GM23338 (cell line): ENCODE results near the gene CAPN14. TPM values are rescaled to one million over a fixed set of nuclear protein-coding genes. Genes with fewer than 3 reads are reported as not detected.

ENCODE experiments used
- ATAC-seq: fragments of 200-7000 bp; cut with Tn5 transposase; 3 replicates; pipeline ENCODE4 v1.9.1; 2020
- DNase-seq: peaks from one replicate; pipeline ENCODE4 v3.0.0-alpha.2; 2015; ENCODE audit warnings: low spot score
- H2AFZ ChIP-seq: fragments of 200-600 bp; sonication (generic); 2 replicates; pipeline ENCODE4 v1.8.0; 2016; ENCODE audit warnings: antibody characterized with exemption, mild to moderate bottlenecking, moderate library complexity
- H3F3A ChIP-seq: fragments of 200-600 bp; sonication (generic); replicated peaks from 2 replicates; pipeline ENCODE4 v1.8.0; 2017; ENCODE audit warnings: antibody characterized with exemption, mixed run types, low read depth
- H3K27ac ChIP-seq: fragments of 200-600 bp; sonication (generic); 2 replicates; pipeline ENCODE4 v1.6.1; 2016; ENCODE audit warnings: low read depth
- H3K27me3 ChIP-seq: fragments of 200-600 bp; sonication (generic); 2 replicates; pipeline ENCODE4 v1.8.0; 2016; ENCODE audit warnings: mild to moderate bottlenecking, mixed run types, moderate library complexity; ENCODE audit not compliant: insufficient read depth
- H3K36me3 ChIP-seq: fragments of 200-600 bp; sonication (generic); 2 replicates; pipeline ENCODE4 v1.8.0; 2016; ENCODE audit warnings: mild to moderate bottlenecking; ENCODE audit not compliant: insufficient read depth
- H3K4me1 ChIP-seq: fragments of 200-600 bp; sonication (generic); 2 replicates; pipeline ENCODE4 v1.8.0; 2016; ENCODE audit warnings: mild to moderate bottlenecking, moderate library complexity; ENCODE audit not compliant: insufficient read depth
- H3K4me2 ChIP-seq: fragments of 200-600 bp; sonication (generic); 2 replicates; pipeline ENCODE4 v1.7.1; 2017; ENCODE audit warnings: mixed run types
- H3K4me3 ChIP-seq: fragments of 200-600 bp; sonication (generic); 2 replicates; pipeline ENCODE4 v1.6.1; 2016; ENCODE audit warnings: mixed run types
- H3K79me2 ChIP-seq: fragments of 200-600 bp; sonication (generic); replicated peaks from 2 replicates; pipeline ENCODE4 v1.8.0; 2017; ENCODE audit warnings: mild to moderate bottlenecking; ENCODE audit not compliant: insufficient read depth
- H3K9me2 ChIP-seq: fragments of 200-600 bp; sonication (generic); 2 replicates; pipeline ENCODE4 v1.8.0; 2017; ENCODE audit not compliant: insufficient read depth
- H4K20me1 ChIP-seq: fragments of 200-600 bp; sonication (generic); replicated peaks from 2 replicates; pipeline ENCODE4 v1.8.0; 2017; ENCODE audit warnings: mild to moderate bottlenecking; ENCODE audit not compliant: insufficient read depth
- H3K27ac Mint-ChIP-seq: 2 replicates; pipeline ENCODE4 v1.8.0; 2020; ENCODE audit warnings: inconsistent platforms, mild to moderate bottlenecking, moderate library complexity, mixed read lengths
- H3K27me3 Mint-ChIP-seq: 3 replicates; pipeline ENCODE4 v1.8.0; 2022; ENCODE audit warnings: low read depth, mild to moderate bottlenecking, moderate library complexity, mixed read lengths, inconsistent platforms; ENCODE audit not compliant: insufficient read depth, poor library complexity
- H3K36me3 Mint-ChIP-seq: 3 replicates; pipeline ENCODE4 v1.8.0; 2021; ENCODE audit warnings: low read depth, mild to moderate bottlenecking, inconsistent platforms, moderate library complexity, mixed read lengths
- H3K4me1 Mint-ChIP-seq: 3 replicates; pipeline ENCODE4 v1.8.0; 2020; ENCODE audit warnings: mild to moderate bottlenecking, inconsistent platforms, mixed read lengths
- H3K4me3 Mint-ChIP-seq: 3 replicates; pipeline ENCODE4 v1.8.0; 2021; ENCODE audit warnings: moderate library complexity, mild to moderate bottlenecking, inconsistent platforms, mixed read lengths
- H3K9me3 Mint-ChIP-seq: 3 replicates; pipeline ENCODE4 v1.8.0; 2020; ENCODE audit warnings: moderate library complexity, mild to moderate bottlenecking, inconsistent platforms, mixed read lengths
- CREB1 ChIP-seq: fragments of 250-450 bp; sonication (Bioruptor Pico); IDR thresholded peaks from 2 replicates; pipeline ENCODE4 v1.5.0; 2020; ENCODE audit warnings: low read depth, mild to moderate bottlenecking, moderate library complexity
- CTCF ChIP-seq, 2 experiments: fragments of 200-600 bp in 1 of 2; sonication (generic) in 1 of 2; conservative IDR thresholded peaks; 2 replicates each; pipeline versions ENCODE4 v1.5.1 to v1.6.1; 2016 to 2017; ENCODE audit warnings: antibody characterized with exemption in 2 of 2, low read depth in 2 of 2, mild to moderate bottlenecking in 2 of 2, moderate library complexity in 1 of 2
- ETS1 ChIP-seq: IDR thresholded peaks from 2 replicates; pipeline ENCODE4 v1.6.1; 2016; ENCODE audit warnings: antibody characterized with exemption
- EZH2 ChIP-seq: fragments of 200-600 bp; sonication (generic); IDR thresholded peaks from one replicate; pipeline ENCODE4 v1.8.0; 2017; ENCODE audit warnings: antibody characterized with exemption, mild to moderate bottlenecking, low read depth; ENCODE audit not compliant: unreplicated experiment
- EZH2phosphoT487 ChIP-seq: fragments of 200-600 bp; sonication (generic); IDR thresholded peaks from one replicate; pipeline ENCODE4 v1.8.1; 2018; ENCODE audit warnings: antibody characterized with exemption; ENCODE audit not compliant: unreplicated experiment
- JUNB ChIP-seq: IDR thresholded peaks from one replicate; pipeline ENCODE4 v1.6.1; 2016; ENCODE audit warnings: antibody characterized with exemption; ENCODE audit not compliant: unreplicated experiment
- NANOG ChIP-seq: IDR thresholded peaks from 2 replicates; pipeline ENCODE4 v1.6.1; 2016; ENCODE audit warnings: antibody characterized with exemption, borderline replicate concordance
- POLR2AphosphoS5 ChIP-seq: IDR thresholded peaks from 2 replicates; pipeline ENCODE4 v1.6.1; 2016; ENCODE audit warnings: antibody characterized with exemption, low read depth
- REST ChIP-seq: IDR thresholded peaks from one replicate; pipeline ENCODE4 v1.6.1; 2018; ENCODE audit warnings: antibody characterized with exemption; ENCODE audit not compliant: unreplicated experiment
- STAT1 ChIP-seq: IDR thresholded peaks from one replicate; pipeline ENCODE4 v1.6.1; 2016; ENCODE audit warnings: antibody characterized with exemption; ENCODE audit not compliant: unreplicated experiment
- ZNF114 ChIP-seq: fragments of 250-450 bp; sonication (Bioruptor Pico); IDR thresholded peaks from 2 replicates; pipeline ENCODE4 v1.5.0; 2020; ENCODE audit warnings: mild to moderate bottlenecking, moderate library complexity
- ZNF331 ChIP-seq: fragments of 250-450 bp; sonication (Bioruptor Pico); IDR thresholded peaks from 2 replicates; pipeline ENCODE4 v1.5.0; 2020; ENCODE audit warnings: low read depth, mild to moderate bottlenecking, moderate library complexity
- polyA plus RNA-seq: library from polyadenylated mRNA; unstranded; fragments of >200 nt; fragmentation: Nextera tagmentation; extraction: Ambion mirVana; gene quantifications from 2 replicates; pipeline ENCODE4 v1.2.1, GENCODE V29; 2016
- total RNA-seq: library from RNA; depleted of rRNA; stranded (reverse); fragments of >200 nt; shearing (Covaris generic); gene quantifications from 2 replicates; pipeline ENCODE4 v1.2.3, GENCODE V29; 2014
- TF ChIP-seq, protein P1 (sequence below): fragments of 250-450 bp; sonication (Bioruptor Pico); IDR thresholded peaks from 2 replicates; pipeline ENCODE4 v1.5.0; 2020; ENCODE audit warnings: mild to moderate bottlenecking, moderate library complexity

Gene CAPN14
- total and polyA plus RNA-seq, 2 experiments from 2014 or later: 0.15 TPM; not detected in 1

DNA sequence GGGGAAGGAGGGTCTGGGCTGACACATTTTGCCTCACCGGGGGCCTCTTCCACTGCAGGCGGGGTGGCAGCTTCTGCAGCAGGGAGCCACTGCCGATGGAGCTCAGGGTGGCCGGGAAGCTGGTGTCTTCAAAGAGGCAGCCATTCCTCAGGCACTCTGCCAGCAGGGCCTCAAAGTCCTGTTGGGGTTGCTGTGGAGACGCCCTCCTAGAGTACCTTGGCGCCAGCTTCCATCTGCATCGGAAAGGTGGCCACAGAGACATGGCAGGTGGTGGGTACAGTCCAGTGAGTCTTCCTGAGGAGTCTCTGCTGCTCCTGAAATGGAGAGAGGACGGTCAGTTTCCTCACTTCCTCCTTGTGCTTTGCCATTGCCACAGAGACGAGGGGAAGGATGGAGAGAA lies 12.1 kb downstream of the CAPN14 start:
- Mint-ChIP-seq H3K27ac (no peak overlapping the region), H3K36me3 (no peaks in the 10 kb centered on the region), H3K4me1 (peaks cover 8% of the 10 kb centered on the region; the same call in 2 of the 3 replicates), H3K9me3 (no peaks in the 10 kb centered on the region; the same call in 2 of the 3 replicates), H3K27me3 (no peaks in the 10 kb centered on the region), H3K4me3 (no peak overlapping the region)
- DNase-seq (no peak), ATAC-seq (no peak)
- H2AFZ ChIP-seq: no peak overlapping the region; the same call in 1 of the 2 replicates
- no peaks in the 10 kb centered on the region for H3K79me2 ChIP-seq
- H3F3A ChIP-seq: no peaks in the 10 kb centered on the region
- H3K4me2 ChIP-seq: no peak overlapping the region
- H3K27me3 ChIP-seq: no peaks in the 10 kb centered on the region
- TF ChIP-seq CTCF (conservative IDR thresholded peaks at IDR 0.05; ENCODE audit: low read depth in 2 of 2) (no peak), EZH2 (no peak), CREB1 (CRISPR knock-in tag) (no peak), JUNB (no peak), EZH2phosphoT487 (no peak), ETS1 (no peak), POLR2AphosphoS5 (no peak), NANOG (no peak), STAT1 (no peak), ZNF114 (CRISPR knock-in tag) (no peak), REST (no peak), ZNF331 (no peak)
- TF ChIP-seq, protein P1, sequence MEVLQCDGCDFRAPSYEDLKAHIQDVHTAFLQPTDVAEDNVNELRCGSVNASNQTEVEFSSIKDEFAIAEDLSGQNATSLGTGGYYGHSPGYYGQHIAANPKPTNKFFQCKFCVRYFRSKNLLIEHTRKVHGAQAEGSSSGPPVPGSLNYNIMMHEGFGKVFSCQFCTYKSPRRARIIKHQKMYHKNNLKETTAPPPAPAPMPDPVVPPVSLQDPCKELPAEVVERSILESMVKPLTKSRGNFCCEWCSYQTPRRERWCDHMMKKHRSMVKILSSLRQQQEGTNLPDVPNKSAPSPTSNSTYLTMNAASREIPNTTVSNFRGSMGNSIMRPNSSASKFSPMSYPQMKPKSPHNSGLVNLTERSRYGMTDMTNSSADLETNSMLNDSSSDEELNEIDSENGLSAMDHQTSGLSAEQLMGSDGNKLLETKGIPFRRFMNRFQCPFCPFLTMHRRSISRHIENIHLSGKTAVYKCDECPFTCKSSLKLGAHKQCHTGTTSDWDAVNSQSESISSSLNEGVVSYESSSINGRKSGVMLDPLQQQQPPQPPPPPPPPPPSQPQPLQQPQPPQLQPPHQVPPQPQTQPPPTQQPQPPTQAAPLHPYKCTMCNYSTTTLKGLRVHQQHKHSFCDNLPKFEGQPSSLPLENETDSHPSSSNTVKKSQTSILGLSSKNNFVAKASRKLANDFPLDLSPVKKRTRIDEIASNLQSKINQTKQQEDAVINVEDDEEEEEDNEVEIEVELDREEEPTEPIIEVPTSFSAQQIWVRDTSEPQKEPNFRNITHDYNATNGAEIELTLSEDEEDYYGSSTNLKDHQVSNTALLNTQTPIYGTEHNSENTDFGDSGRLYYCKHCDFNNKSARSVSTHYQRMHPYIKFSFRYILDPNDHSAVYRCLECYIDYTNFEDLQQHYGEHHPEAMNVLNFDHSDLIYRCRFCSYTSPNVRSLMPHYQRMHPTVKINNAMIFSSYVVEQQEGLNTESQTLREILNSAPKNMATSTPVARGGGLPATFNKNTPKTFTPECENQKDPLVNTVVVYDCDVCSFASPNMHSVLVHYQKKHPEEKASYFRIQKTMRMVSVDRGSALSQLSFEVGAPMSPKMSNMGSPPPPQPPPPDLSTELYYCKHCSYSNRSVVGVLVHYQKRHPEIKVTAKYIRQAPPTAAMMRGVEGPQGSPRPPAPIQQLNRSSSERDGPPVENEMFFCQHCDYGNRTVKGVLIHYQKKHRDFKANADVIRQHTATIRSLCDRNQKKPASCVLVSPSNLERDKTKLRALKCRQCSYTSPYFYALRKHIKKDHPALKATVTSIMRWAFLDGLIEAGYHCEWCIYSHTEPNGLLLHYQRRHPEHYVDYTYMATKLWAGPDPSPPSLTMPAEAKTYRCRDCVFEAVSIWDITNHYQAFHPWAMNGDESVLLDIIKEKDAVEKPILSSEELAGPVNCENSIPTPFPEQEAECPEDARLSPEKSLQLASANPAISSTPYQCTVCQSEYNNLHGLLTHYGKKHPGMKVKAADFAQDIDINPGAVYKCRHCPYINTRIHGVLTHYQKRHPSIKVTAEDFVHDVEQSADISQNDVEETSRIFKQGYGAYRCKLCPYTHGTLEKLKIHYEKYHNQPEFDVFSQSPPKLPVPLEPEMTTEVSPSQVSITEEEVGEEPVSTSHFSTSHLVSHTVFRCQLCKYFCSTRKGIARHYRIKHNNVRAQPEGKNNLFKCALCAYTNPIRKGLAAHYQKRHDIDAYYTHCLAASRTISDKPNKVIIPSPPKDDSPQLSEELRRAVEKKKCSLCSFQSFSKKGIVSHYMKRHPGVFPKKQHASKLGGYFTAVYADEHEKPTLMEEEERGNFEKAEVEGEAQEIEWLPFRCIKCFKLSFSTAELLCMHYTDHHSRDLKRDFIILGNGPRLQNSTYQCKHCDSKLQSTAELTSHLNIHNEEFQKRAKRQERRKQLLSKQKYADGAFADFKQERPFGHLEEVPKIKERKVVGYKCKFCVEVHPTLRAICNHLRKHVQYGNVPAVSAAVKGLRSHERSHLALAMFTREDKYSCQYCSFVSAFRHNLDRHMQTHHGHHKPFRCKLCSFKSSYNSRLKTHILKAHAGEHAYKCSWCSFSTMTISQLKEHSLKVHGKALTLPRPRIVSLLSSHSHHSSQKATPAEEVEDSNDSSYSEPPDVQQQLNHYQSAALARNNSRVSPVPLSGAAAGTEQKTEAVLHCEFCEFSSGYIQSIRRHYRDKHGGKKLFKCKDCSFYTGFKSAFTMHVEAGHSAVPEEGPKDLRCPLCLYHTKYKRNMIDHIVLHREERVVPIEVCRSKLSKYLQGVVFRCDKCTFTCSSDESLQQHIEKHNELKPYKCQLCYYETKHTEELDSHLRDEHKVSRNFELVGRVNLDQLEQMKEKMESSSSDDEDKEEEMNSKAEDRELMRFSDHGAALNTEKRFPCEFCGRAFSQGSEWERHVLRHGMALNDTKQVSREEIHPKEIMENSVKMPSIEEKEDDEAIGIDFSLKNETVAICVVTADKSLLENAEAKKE (CRISPR knock-in tag): no peak
- no peaks in the 10 kb centered on the region for H4K20me1 ChIP-seq
- peaks cover 8% of the 10 kb centered on the region; the same call in 1 of the 2 replicates for H3K4me1 ChIP-seq
- H3K27ac ChIP-seq: no peak overlapping the region
- no peaks in the 10 kb centered on the region for H3K36me3 ChIP-seq
- H3K9me2 ChIP-seq: 0 out of 2 replicates have a peak, but pooled peaks cover under 1% of the 10 kb centered on the region
- no peak overlapping the region for H3K4me3 ChIP-seq
